Right lobe of liver (tissue), 4 donors: ENCODE measurements around the gene BYSL.

Experiments
- CTCF ChIP-seq, 4 donors: fragments of 200-600 bp in 3 of 4; fragments of 450-650 bp in 1 of 4; IDR thresholded peaks; one replicate each; pipeline versions ENCODE4 v1.5.1 to v1.8.0; 2016 to 2022; ENCODE audit warnings: antibody characterized with exemption in 4 of 4, mild to moderate bottlenecking in 2 of 4
- POLR2A ChIP-seq: fragments of 450-650 bp; IDR thresholded peaks from one replicate; pipeline ENCODE4 v1.6.1; 2017; ENCODE audit warnings: antibody characterized with exemption, mild to moderate bottlenecking
- donor health status: DM: no; HTN: no; CAD: no.
- donor health status: DM: no; HTN: no; CAD: no.
- donor health status: DM: no; HTN: yes; CAD: no.

GRCh38 chr6:41937861-41938574 is 16.7 kb downstream of the BYSL start:
- TF ChIP-seq CTCF (IDR thresholded peaks at IDR 0.05) (no peak), POLR2A (no peak)
